ENCODE results near the gene HGF.

Gene HGF

DNA sequence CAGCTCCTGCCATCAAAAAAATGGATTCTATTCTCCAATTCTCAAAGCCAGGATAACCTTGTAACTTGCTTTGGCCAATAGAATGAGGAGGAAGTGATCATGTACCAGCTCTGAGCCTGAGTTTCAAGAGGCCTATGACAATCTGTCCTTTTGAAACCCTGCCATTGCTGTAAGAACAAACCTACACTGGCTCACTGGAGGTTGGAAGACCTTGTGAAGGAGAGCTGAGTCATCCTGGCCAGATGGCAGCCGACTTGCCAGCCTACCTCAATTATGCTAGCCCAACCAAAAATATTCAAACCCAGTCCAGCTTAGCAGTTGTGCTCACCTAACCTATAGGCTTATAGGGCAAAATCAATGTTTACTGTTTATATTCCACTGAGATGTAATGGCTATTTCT, 93.0 kb downstream of the HGF start:
- TF ChIP-seq TCF12 (IDR thresholded peaks at IDR 0.05; ENCODE audit: low read depth) = no peak
- no peak for TF ChIP-seq NFIC (IDR thresholded peaks at IDR 0.05)
- TF ChIP-seq, protein P1, sequence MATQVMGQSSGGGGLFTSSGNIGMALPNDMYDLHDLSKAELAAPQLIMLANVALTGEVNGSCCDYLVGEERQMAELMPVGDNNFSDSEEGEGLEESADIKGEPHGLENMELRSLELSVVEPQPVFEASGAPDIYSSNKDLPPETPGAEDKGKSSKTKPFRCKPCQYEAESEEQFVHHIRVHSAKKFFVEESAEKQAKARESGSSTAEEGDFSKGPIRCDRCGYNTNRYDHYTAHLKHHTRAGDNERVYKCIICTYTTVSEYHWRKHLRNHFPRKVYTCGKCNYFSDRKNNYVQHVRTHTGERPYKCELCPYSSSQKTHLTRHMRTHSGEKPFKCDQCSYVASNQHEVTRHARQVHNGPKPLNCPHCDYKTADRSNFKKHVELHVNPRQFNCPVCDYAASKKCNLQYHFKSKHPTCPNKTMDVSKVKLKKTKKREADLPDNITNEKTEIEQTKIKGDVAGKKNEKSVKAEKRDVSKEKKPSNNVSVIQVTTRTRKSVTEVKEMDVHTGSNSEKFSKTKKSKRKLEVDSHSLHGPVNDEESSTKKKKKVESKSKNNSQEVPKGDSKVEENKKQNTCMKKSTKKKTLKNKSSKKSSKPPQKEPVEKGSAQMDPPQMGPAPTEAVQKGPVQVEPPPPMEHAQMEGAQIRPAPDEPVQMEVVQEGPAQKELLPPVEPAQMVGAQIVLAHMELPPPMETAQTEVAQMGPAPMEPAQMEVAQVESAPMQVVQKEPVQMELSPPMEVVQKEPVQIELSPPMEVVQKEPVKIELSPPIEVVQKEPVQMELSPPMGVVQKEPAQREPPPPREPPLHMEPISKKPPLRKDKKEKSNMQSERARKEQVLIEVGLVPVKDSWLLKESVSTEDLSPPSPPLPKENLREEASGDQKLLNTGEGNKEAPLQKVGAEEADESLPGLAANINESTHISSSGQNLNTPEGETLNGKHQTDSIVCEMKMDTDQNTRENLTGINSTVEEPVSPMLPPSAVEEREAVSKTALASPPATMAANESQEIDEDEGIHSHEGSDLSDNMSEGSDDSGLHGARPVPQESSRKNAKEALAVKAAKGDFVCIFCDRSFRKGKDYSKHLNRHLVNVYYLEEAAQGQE (IDR thresholded peaks at IDR 0.05; ENCODE audit: low read depth) = no peak
- no peak for TF ChIP-seq YY1 (IDR thresholded peaks at IDR 0.05; ENCODE audit: low read depth)
- no peak for TF ChIP-seq CEBPB (IDR thresholded peaks at IDR 0.05)
- TF ChIP-seq TEAD4 (IDR thresholded peaks at IDR 0.05) = no peak
- TF ChIP-seq, protein P2, sequence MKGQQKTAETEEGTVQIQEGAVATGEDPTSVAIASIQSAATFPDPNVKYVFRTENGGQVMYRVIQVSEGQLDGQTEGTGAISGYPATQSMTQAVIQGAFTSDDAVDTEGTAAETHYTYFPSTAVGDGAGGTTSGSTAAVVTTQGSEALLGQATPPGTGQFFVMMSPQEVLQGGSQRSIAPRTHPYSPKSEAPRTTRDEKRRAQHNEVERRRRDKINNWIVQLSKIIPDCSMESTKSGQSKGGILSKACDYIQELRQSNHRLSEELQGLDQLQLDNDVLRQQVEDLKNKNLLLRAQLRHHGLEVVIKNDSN (IDR thresholded peaks at IDR 0.05) = no peak
- no peak for TF ChIP-seq CREB1 (IDR thresholded peaks at IDR 0.05; ENCODE audit: low read depth)

DNA sequence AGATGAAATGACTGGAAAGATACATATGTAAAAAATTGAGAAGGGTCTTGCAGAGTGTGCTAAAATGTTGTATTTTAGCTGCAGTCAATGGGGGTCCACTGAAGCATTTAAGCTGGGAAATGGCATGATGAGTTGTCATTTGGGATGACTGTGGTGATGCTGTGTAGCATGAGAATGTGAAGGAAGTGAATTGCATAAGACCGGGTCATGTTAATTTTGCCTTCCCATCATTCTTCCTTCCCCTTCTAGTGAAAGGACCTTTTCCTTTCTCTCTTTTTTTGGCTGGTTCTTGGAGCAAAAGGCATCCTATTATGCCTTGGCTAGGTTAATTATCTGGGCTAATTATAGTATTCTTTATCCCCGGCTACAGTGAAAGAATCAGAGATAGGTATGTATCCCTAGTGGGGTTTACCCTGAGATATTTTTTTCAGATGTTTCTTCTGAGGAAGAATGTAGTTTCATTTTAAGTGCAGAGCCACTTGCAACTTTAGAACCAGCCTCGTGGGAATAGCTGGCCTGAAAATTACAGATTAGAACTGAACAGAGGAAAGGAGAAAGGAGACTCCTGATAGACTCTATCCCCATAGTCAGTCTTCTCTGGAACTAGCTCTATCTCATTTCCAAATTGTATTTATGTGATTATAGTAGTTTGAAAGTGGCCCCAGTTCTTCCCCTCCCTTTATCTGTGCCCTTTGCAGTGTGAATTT, 93.6 kb downstream of the HGF start:
- TF ChIP-seq YY1 (IDR thresholded peaks at IDR 0.05; ENCODE audit: low read depth) = no peak
- TF ChIP-seq TEAD4 (IDR thresholded peaks at IDR 0.05) = no peak
- TF ChIP-seq NFIC (IDR thresholded peaks at IDR 0.05) = no peak
- TF ChIP-seq FOXM1 (IDR thresholded peaks at IDR 0.05; ENCODE audit: borderline replicate concordance, low read depth) = no peak
- TF ChIP-seq TAF1 (IDR thresholded peaks at IDR 0.05; ENCODE audit: low read depth) = no peak
- TF ChIP-seq ZBTB7A (IDR thresholded peaks at IDR 0.05; ENCODE audit: low read depth) = no peak
- TF ChIP-seq, protein P2 (IDR thresholded peaks at IDR 0.05) = no peak
- no peak for TF ChIP-seq RAD21 (IDR thresholded peaks at IDR 0.05; ENCODE audit: low read depth)

DNA sequence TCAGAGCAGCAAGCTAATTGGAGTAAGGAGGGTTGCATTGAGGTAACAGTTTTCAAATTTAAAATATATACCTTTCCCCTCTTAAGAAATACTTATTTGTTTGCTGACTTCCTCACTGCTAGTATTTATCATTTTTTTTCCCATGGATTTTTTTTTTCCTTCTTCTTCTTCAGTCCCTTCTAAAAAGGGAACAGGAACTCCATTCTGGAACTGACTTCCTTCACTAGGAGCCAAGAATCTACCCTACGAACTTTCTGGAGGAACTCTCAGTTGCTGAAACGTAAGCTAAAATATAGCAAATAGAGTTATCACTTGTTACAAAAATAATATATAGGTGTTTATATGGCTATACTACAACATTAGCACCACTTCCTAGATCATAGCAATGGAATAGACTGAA, 95.4 kb downstream of the HGF start:
- TF ChIP-seq NFIC (IDR thresholded peaks at IDR 0.05) (no peak), TCF12 (IDR thresholded peaks at IDR 0.05; ENCODE audit: low read depth) (no peak), TAF1 (IDR thresholded peaks at IDR 0.05; ENCODE audit: low read depth) (no peak), RAD21 (IDR thresholded peaks at IDR 0.05; ENCODE audit: low read depth) (no peak), EP300 (IDR thresholded peaks at IDR 0.05; ENCODE audit: borderline replicate concordance) (no peak), CREB1 (IDR thresholded peaks at IDR 0.05; ENCODE audit: low read depth) (no peak), TEAD4 (IDR thresholded peaks at IDR 0.05) (no peak), FOXM1 (IDR thresholded peaks at IDR 0.05; ENCODE audit: borderline replicate concordance, low read depth) (no peak), YY1 (IDR thresholded peaks at IDR 0.05; ENCODE audit: low read depth) (no peak), CEBPB (IDR thresholded peaks at IDR 0.05) (no peak), ZBTB7A (IDR thresholded peaks at IDR 0.05; ENCODE audit: low read depth) (no peak)
- TF ChIP-seq, protein P2 (IDR thresholded peaks at IDR 0.05) = no peak
- TF ChIP-seq, protein P1 (IDR thresholded peaks at IDR 0.05; ENCODE audit: low read depth) = no peak
- TF ChIP-seq, protein P3, sequence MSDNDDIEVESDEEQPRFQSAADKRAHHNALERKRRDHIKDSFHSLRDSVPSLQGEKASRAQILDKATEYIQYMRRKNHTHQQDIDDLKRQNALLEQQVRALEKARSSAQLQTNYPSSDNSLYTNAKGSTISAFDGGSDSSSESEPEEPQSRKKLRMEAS (IDR thresholded peaks at IDR 0.05) = no peak

DNA sequence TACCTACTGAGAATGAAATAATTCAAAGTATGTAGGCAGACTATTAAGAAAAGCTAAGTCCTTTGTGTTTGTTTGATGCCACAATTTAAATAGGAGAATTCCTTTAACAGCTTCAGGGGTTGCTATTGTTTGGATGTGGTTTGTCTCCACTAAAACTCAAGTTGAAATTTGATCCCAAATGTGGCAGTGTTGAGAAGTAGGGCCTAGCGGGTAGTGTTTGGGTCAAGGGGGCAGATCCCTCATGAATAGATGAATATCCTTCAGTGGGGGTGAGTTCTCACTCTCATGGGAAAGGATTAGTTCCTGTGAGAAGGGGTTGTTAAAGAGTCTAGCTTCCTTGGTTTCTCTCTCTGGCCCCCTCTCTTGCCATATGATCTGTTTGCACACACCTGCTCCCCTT, 97.0 kb downstream of the HGF start:
- no peak for TF ChIP-seq ZBTB7A (IDR thresholded peaks at IDR 0.05; ENCODE audit: low read depth)
- TF ChIP-seq, protein P3 (IDR thresholded peaks at IDR 0.05) = no peak
- TF ChIP-seq TCF12 (IDR thresholded peaks at IDR 0.05; ENCODE audit: low read depth) = no peak
- TF ChIP-seq, protein P2 (IDR thresholded peaks at IDR 0.05) = no peak
- TF ChIP-seq RAD21 (IDR thresholded peaks at IDR 0.05; ENCODE audit: low read depth) = no peak
- TF ChIP-seq, protein P1 (IDR thresholded peaks at IDR 0.05; ENCODE audit: low read depth) = no peak
- TF ChIP-seq CREB1 (IDR thresholded peaks at IDR 0.05; ENCODE audit: low read depth) = no peak
- TF ChIP-seq FOXM1 (IDR thresholded peaks at IDR 0.05; ENCODE audit: borderline replicate concordance, low read depth) = no peak
- TF ChIP-seq CEBPB (IDR thresholded peaks at IDR 0.05) = no peak
- TF ChIP-seq YY1 (IDR thresholded peaks at IDR 0.05; ENCODE audit: low read depth) = no peak
- TF ChIP-seq TEAD4 (IDR thresholded peaks at IDR 0.05) = no peak
- TF ChIP-seq NFIC (IDR thresholded peaks at IDR 0.05) = no peak
- TF ChIP-seq EGR1 (IDR thresholded peaks at IDR 0.05) = no peak
- TF ChIP-seq TAF1 (IDR thresholded peaks at IDR 0.05; ENCODE audit: low read depth) = no peak
